Mesodermal cell (in vitro differentiated cells): ENCODE data around the gene MTAP.

Experiments used
- H3K27ac ChIP-seq: 2 replicates; pipeline ENCODE4 v1.7.0; 2013; ENCODE audit warnings: mild to moderate bottlenecking, low read depth, low read length, moderate library complexity; ENCODE audit not compliant: severe bottlenecking
- H3K36me3 ChIP-seq: 2 replicates; pipeline ENCODE4 v1.7.1; 2013; ENCODE audit warnings: mild to moderate bottlenecking, low read length, moderate library complexity; ENCODE audit not compliant: control insufficient read depth, insufficient read depth
- H3K4me1 ChIP-seq: one replicate; pipeline ENCODE4 v1.7.1; 2013; ENCODE audit warnings: mild to moderate bottlenecking, low read length; ENCODE audit not compliant: insufficient read depth, control insufficient read depth, poor library complexity, severe bottlenecking
- H3K4me3 ChIP-seq: 2 replicates; pipeline ENCODE4 v1.7.0; 2013; ENCODE audit warnings: low read length, control low read depth, mild to moderate bottlenecking; ENCODE audit not compliant: insufficient read depth, poor library complexity, severe bottlenecking; ENCODE audit errors: extremely low read depth
- H3K9me3 ChIP-seq: 2 replicates; pipeline ENCODE4 v1.7.1; 2013; ENCODE audit warnings: mild to moderate bottlenecking, low read length, moderate library complexity; ENCODE audit not compliant: control insufficient read depth
- WGBS, 2 experiments: methylation state at CpG; one replicate each; pipeline ENCODE4 v1.1.5; 2013; ENCODE audit warnings: missing lambda C conversion rate in 2 of 2; ENCODE audit not compliant: insufficient coverage in 2 of 2; 5-methylcytosine and 5-hydroxymethylcytosine counted together

MTAP gene

DNA sequence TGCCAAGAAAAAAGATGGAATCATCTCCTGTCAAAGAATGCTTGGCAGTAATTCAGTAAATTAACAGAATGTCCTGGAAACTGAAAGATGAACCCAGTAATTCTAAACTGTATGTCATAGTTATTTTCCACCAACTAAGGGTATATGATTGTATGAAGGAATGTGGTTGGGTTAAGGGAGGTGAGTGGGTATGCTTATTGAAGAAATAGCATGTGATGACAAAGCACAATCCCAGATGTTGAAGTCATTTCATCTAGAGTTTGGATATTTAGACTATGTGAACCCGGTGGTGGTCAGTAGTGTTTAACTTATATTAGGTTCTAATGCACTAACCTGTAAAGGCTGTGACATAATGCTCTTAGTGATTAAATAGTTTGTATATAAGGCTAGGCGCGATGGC is 104.4 kb downstream of the MTAP start:
- 100% methylated on average over 1 to 3 of the region's 3 CpGs for WGBS, 2 experiments
- Histone ChIP-seq H3K4me1 (peaks cover 11% of the 10 kb centered on the region), H3K9me3 (no peaks in the 10 kb centered on the region), H3K36me3 (no peaks in the 10 kb centered on the region), H3K27ac (no peak overlapping the region), H3K4me3 (no peak overlapping the region)

- WGBS, 2 experiments: 80 to 100% methylated on average over 1 to 2 of the region's 4 CpGs
Observed at GRCh38 chr9:21919377-21920362, 117.2 kb downstream of the MTAP start.

DNA sequence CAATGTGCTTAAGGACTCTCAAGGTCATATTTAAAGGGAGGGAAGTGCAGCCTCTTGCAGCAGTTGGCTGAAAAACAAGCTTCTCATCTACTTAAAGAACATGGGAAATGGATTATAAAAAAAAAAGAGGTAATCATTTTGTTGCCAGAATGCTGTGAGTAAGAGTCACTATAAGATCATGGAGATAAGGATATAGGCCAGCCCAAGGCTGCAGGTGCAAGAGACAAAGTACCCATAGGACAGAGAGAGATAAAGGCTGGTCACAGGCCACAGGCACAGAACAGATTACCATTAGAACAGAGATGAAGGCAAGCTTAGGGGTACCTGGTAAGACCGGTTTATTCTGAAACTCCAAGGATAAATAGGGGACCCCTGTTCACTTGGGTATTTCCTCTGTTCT is 121.3 kb downstream of the MTAP start:
- H3K4me1 ChIP-seq: peaks cover 12% of the 10 kb centered on the region
- H3K36me3 ChIP-seq: no peaks in the 10 kb centered on the region
- H3K4me3 ChIP-seq: no peak overlapping the region
- H3K9me3 ChIP-seq: no peaks in the 10 kb centered on the region
- WGBS, 2 experiments: 83 to 100% methylated on average over 1 of the region's 1 CpG
- no peak overlapping the region for H3K27ac ChIP-seq

More at GRCh38 chr9:21919377-21920362, 117.2 kb downstream of the MTAP start:
- Histone ChIP-seq H3K4me1 (peaks cover 12% of the 10 kb centered on the region), H3K4me3 (no peak overlapping the region), H3K9me3 (no peaks in the 10 kb centered on the region), H3K27ac (no peak overlapping the region), H3K36me3 (no peaks in the 10 kb centered on the region)

- Histone ChIP-seq H3K27ac (no peak overlapping the region), H3K4me1 (no peaks in the 10 kb centered on the region), H3K9me3 (no peaks in the 10 kb centered on the region), H3K36me3 (peaks cover 11% of the 10 kb centered on the region), H3K4me3 (no peak overlapping the region)
Observed at GRCh38 chr9:21927752-21928151, 125.3 kb downstream of the MTAP start.

- Histone ChIP-seq H3K27ac (no peak overlapping the region), H3K4me1 (no peaks in the 10 kb centered on the region), H3K36me3 (peaks cover 11% of the 10 kb centered on the region), H3K4me3 (no peak overlapping the region), H3K9me3 (no peaks in the 10 kb centered on the region)
- WGBS, 2 experiments: 100% methylated on average over 1 of the region's 1 CpG
Observed at GRCh38 chr9:21931428-21931827, 129.0 kb downstream of the MTAP start.

DNA sequence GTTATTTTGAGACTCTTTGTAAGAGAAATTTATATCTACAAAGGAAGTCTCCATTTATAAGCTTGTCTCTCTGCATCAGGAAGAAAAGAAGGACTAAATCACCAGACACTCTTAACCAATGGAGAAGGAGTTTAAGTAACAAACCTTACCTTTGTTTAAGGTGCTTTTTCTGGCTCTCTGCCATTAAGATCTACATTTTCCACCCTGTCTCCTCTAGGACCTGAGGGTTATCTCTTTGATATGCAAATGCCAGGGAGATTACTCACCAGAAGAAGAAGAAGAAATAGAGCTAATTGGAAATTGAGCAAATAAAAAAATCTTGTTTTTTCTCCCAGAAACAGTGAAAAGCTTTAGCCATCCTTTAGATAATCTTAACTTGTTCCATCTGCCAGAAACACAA is 130.8 kb downstream of the MTAP start:
- Histone ChIP-seq H3K27ac (no peak overlapping the region), H3K9me3 (no peaks in the 10 kb centered on the region), H3K36me3 (peaks cover 11% of the 10 kb centered on the region), H3K4me3 (no peak overlapping the region), H3K4me1 (no peaks in the 10 kb centered on the region)

DNA sequence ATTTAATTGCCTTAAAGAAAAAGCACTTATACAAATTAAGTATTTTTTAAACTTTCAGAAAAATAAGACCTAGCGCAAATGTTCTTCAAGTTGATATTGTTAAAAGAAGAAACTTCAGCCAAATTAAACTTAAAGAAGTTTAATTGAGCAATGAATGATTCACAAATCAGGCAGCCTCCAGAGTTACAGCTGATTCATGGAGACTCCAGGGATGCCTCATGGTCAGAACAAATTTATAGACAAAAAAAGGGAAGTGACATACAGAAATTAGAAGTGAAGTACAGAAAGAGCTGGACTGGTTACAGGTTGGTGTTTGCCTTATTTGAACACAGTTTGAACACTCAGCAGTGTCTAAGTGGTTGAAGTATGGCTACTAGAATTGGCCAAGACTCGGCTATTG is 131.4 kb downstream of the MTAP start:
- H3K9me3 ChIP-seq: no peaks in the 10 kb centered on the region
- H3K4me1 ChIP-seq: no peaks in the 10 kb centered on the region
- no peak overlapping the region for H3K27ac ChIP-seq
- no peak overlapping the region for H3K4me3 ChIP-seq
- WGBS, 2 experiments: 100% methylated on average over 1 of the region's 2 CpGs
- peaks cover 11% of the 10 kb centered on the region for H3K36me3 ChIP-seq

DNA sequence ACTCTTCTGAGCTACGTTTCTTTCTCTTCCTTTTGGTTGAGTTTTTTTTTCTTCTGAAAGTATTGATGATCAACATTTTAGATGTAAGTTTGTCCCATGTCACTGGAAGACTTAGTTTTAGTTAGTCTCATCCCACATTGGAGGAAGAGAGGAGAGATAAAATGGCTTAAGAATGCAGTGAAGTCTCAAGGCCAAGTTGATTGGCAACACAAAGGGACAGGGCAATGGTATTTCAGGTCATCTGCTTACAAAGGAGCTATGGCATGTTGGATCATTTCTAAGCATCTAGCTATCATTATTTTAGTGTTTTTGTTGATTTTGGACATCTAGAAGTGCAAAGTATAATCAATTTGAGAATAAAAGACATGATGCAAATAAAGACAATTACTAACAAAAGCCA is 133.2 kb downstream of the MTAP start:
- peaks cover 11% of the 10 kb centered on the region for H3K36me3 ChIP-seq
- no peak overlapping the region for H3K4me3 ChIP-seq
- H3K4me1 ChIP-seq: no peaks in the 10 kb centered on the region
- no CpG with 5 or more reads among the region's 1 CpG for WGBS, 2 experiments
- no peaks in the 10 kb centered on the region for H3K9me3 ChIP-seq
- H3K27ac ChIP-seq: no peak overlapping the region

DNA sequence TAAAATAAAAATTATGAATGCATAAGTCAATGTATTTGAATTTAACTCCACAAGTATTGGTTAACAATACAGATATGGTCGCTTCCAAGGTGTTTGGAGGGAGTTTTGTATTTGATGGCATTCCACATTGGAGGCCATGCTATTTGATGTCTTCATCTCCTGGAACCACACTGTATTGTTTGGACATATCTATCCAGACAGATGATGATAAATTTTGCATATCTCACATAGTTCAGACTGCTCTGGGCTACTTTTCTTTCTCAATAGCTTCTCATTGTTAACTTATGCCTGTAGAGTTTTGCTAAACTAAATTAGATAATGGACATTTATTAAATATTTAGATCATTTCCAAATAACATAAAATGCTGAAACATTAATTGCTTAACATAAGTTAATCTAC is 133.7 kb downstream of the MTAP start:
- WGBS, 2 experiments: 83% methylated on average over 1 of the region's 1 CpG; no CpG with 5 or more reads in 1 of the 2 experiments
- H3K27ac ChIP-seq: no peak overlapping the region

GRCh38 chr9:21941337-21941995 is 139.0 kb downstream of the MTAP start:
- no peak overlapping the region for H3K4me3 ChIP-seq
- H3K27ac ChIP-seq: no peak overlapping the region
- H3K36me3 ChIP-seq: no peaks in the 10 kb centered on the region
- WGBS, 2 experiments: 83 to 100% methylated on average over 2 to 3 of the region's 4 CpGs
- H3K4me1 ChIP-seq: no peaks in the 10 kb centered on the region
- H3K9me3 ChIP-seq: no peaks in the 10 kb centered on the region

More for the DNA sequence above, 133.7 kb downstream of the MTAP start:
- peaks cover 7% of the 10 kb centered on the region for H3K36me3 ChIP-seq
- no peaks in the 10 kb centered on the region for H3K9me3 ChIP-seq
- no peak overlapping the region for H3K4me3 ChIP-seq
- no peaks in the 10 kb centered on the region for H3K4me1 ChIP-seq

DNA sequence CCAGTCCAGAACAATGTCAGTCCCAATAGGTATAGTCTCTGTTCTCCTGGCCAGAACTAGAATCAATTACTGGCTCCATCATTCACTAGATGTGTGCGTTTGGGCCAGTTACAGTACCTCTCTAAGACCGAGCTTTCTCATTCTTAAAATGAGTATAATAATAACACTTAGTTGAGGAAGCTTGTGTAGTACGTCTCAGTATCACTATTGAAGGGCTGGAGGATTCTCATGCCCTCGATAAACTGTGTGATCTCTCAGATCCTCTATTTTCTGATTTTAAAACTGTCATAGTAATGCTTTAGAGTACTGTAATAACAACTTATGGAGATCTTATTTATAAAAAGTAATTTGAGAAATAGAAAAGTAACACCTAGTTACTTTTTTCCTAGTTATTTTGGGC is 141.0 kb downstream of the MTAP start:
- no CpG with 5 or more reads among the region's 4 CpGs for WGBS, 2 experiments
- Histone ChIP-seq H3K4me1 (no peaks in the 10 kb centered on the region), H3K4me3 (no peak overlapping the region), H3K9me3 (no peaks in the 10 kb centered on the region), H3K27ac (no peak overlapping the region), H3K36me3 (no peaks in the 10 kb centered on the region)
